GM08714 (cell line): ENCODE results near the gene ATF4.

Experiments
- H3K4me3 ChIP-seq: fragments of 200-500 bp; sonication (Bioruptor generic); 2 replicates; pipeline ENCODE4 v1.5.1; 2014; ENCODE audit warnings: mild to moderate bottlenecking, low read length, inconsistent platforms
- ZNF274 ChIP-seq: IDR thresholded peaks from 2 replicates; pipeline ENCODE4 v1.6.1; 2012; ENCODE audit warnings: mild to moderate bottlenecking, low read depth, low read length

The ATF4 gene

GRCh38 chr22:39565414-39565944, 45.1 kb downstream of the ATF4 start:
- TF ChIP-seq ZNF274, result no peak
- H3K4me3 ChIP-seq, result no peak overlapping the region

DNA sequence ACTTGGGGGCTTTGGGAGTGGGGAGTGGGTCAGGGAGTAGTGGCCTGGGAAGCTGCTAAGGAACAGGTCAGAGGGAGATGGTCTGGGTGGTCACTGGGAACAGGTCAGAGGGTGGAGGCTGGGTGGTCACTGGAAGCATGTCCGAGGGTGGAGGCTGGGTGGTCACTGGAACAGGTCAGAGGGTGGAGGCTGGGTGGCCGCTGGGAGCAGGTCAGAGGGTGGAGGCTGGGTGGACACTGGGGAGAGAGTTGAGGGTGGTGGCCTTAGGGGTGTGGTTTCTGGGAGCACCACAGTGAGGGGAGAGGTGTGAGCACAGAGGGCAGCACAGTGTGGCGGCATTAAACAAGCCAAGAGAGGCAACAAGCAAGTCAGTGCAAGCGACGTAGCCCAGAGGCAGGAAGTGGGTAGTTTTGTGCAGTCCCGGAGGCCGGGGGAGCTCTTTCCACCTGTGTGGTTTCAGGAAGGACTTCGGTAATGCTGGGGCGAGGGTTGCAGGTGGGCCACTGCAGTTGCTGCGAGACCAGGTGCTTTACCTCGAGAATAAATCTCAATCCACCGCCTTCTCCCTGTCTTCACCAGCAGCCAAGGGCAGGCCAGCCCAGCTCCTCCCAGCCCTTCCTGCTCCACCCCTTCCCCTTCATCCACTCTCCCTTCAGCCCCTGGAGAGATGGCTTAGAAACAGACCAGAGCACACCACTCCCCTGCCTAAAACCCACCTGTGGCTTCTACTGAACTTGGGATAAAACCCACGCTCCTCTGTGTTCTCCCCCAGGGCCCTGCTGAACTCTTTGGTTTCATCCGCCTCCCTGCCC, 47.0 kb downstream of the ATF4 start:
- TF ChIP-seq ZNF274, result no peak
- H3K4me3 ChIP-seq, result no peak overlapping the region

DNA sequence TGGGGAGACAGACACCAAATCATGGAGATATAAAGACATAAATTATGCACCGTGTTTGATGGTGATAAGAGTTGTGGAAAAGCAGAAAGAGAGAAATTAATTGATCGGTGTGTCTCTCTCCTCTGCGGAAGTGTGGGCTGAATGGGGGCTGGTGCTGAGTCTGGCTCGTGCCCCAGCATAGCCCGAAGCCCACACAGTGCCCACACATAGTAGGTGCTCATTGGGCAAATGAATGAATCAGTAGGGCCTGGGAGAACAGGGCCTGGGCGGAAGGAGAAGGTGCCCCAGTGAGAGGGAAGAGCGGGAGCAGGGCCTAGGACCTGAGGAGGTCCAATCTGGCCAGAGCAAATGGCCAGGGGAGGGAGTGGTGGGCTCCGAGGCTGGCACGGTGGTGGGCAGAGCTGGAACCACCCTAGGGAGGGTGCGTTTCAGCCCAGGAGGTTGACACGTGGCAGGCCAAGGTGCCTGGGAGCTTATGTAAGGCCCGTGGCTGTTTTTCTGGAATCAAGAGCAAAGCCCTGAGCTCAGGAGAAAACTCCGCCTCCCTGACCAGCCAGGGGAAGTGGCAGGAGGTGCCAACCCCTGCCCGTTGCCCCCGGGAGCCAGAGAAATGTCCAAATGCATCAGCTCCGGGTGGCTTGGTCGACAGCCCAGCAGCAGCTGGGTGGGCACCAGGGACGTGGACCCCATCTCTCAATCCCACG, 48.1 kb downstream of the ATF4 start:
- H3K4me3 ChIP-seq, result no peak overlapping the region
- no peak for TF ChIP-seq ZNF274

GRCh38 chr22:39569066-39569465, 48.7 kb downstream of the ATF4 start:
- H3K4me3 ChIP-seq, result no peak overlapping the region
- TF ChIP-seq ZNF274, result no peak

DNA sequence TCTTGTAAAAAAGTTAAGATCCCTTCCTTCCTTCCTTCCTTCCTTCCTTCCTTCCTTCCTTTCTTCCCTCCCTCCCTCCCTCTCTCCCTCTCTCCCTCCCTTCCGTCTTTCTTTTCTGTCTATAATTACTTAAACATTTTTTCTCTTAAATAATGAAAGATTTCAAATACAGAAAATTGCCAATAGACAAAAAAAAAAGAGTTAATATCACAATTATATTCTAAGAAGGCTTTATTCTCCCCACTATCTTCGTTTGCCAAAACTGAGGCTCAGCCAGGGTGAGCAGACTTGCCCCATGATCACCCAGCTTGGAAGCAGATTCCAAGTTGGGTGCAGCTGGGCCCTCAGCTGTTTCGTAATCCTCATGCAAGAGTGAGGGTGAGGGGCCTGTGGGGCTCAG, 49.9 kb downstream of the ATF4 start:
- TF ChIP-seq ZNF274, result no peak
- H3K4me3 ChIP-seq, result no peak overlapping the region

DNA sequence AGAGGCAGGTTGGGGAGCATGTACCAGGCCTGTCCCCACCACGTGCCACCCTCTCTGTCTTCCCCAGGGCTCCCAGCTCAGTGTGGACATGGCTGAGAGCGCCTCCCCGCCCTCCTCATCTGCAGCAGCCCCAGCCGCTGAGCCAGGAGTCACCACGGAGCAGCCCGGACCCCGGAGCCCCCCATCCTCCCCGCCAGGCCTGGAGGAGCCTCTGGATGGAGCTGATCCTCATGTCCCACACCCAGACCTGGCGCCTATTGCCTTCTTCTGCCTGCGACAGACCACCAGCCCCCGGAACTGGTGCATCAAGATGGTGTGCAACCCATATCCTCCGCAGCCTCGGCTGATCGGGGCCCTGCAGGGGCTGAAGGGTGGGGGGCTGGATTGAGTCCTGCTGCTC, 50.3 kb downstream of the ATF4 start, which contains the start of gene CACNA1I:
Gene CACNA1I, plus strand, starts transcription at position 89 of the 400 bp plus-strand sequence. Its CDS starts 0 bp downstream, at position 89.
- TF ChIP-seq ZNF274, result no peak
- no peak within 1 kb of the TSS for H3K4me3 ChIP-seq

- TF ChIP-seq ZNF274, result no peak
- no peak overlapping the region for H3K4me3 ChIP-seq
These were observed 51.2 kb downstream of the ATF4 start for GRCh38 chr22:39571538-39571937.
